DOHH2 (cell line): ENCODE results near the gene ARMC9.

Experiments used
- CTCF ChIP-seq: fragments of 200-600 bp; sonication (generic); IDR thresholded peaks from one replicate; pipeline ENCODE4 v1.5.1; 2014; ENCODE audit warnings: antibody characterized with exemption, mild to moderate bottlenecking, low read depth, low read length; ENCODE audit not compliant: poor library complexity, severe bottlenecking
- EZH2phosphoT487 ChIP-seq: fragments of 200-600 bp; sonication (generic); IDR thresholded peaks from 2 replicates; pipeline ENCODE4 v1.6.1; 2017; ENCODE audit warnings: borderline replicate concordance, mild to moderate bottlenecking, antibody characterized with exemption, low read length, moderate library complexity, mixed read lengths

- TF ChIP-seq CTCF, result no peak
- no peak for TF ChIP-seq EZH2phosphoT487
Measured at GRCh38 chr2:231201475-231201814, 3.0 kb downstream of the ARMC9 start.
